Tibial nerve (tissue), 4 donors: ENCODE measurements around the gene ELMO1. TPM values are rescaled to one million over a fixed set of nuclear protein-coding genes. Genes with fewer than 3 reads are reported as not detected.

Experiments
- DNase-seq, 2 donors: peaks; one replicate each; pipeline ENCODE4 v3.0.0-alpha.2; 2019; ENCODE audit warnings: low spot score in 2 of 2
- H3K27ac ChIP-seq, 4 donors: fragments of 200-600 bp; sonication (generic) in 3 of 4; one replicate each; pipeline ENCODE4 v1.5.1; 2017 to 2019; ENCODE audit warnings: mild to moderate bottlenecking in 1 of 4
- H3K27me3 ChIP-seq, 2 donors: fragments of 200-600 bp; sonication (generic) in 1 of 2; one replicate each; pipeline versions ENCODE4 v1.5.1 to v1.6.0; 2017 to 2019
- H3K36me3 ChIP-seq, 3 donors: fragments of 200-600 bp; sonication (generic); one replicate each; pipeline ENCODE4 v1.5.1; 2018 to 2019
- H3K4me1 ChIP-seq, 4 donors: fragments of 200-600 bp; sonication (generic) in 3 of 4; one replicate each; pipeline ENCODE4 v1.5.1; 2017 to 2019
- H3K4me3 ChIP-seq, 4 donors: fragments of 200-600 bp; sonication (generic) in 3 of 4; one replicate each; pipeline ENCODE4 v1.5.1; 2017 to 2019; ENCODE audit warnings: mild to moderate bottlenecking in 1 of 4, moderate library complexity in 1 of 4
- H3K9me3 ChIP-seq, 4 donors: fragments of 200-600 bp; sonication (generic) in 3 of 4; one replicate each; pipeline ENCODE4 v1.5.1; 2017 to 2019
- CTCF ChIP-seq, 5 experiments: fragments of 200-600 bp in 3 of 5; fragments of 450-650 bp in 2 of 5; sonication (generic) in 3 of 5; IDR thresholded peaks; one replicate each; pipeline ENCODE4 v1.5.1; 2016 to 2019; ENCODE audit warnings: antibody characterized with exemption in 5 of 5, mild to moderate bottlenecking in 3 of 5, moderate library complexity in 2 of 5
- EP300 ChIP-seq, 2 donors: sonication (generic); formaldehyde crosslinking; IDR thresholded peaks; one replicate each; pipeline ENCODE4 v1.6.1; 2017; ENCODE audit warnings: antibody characterized with exemption in 2 of 2, mild to moderate bottlenecking in 1 of 2
- POLR2A ChIP-seq, 2 donors: fragments of 450-650 bp; IDR thresholded peaks; one replicate each; pipeline ENCODE4 v1.6.1; 2017; ENCODE audit warnings: antibody characterized with exemption in 2 of 2, mild to moderate bottlenecking in 2 of 2, moderate library complexity in 2 of 2
- WGBS, 2 donors: methylation state at CpG; one replicate each; pipeline ENCODE4 v1.1.5; 2018; 5-methylcytosine and 5-hydroxymethylcytosine counted together
- total RNA-seq, 4 donors: library from RNA; depleted of rRNA; stranded (reverse); fragments of >200 nt; gene quantifications; one replicate each; pipeline ENCODE4 v1.1.0, GENCODE V29; 2016

Gene ELMO1
- total RNA-seq, 4 donors from 2014 or later, result 196 to 328 (median 268) TPM

- H3K4me1 ChIP-seq, result no peaks in the 10 kb centered on the region
- H3K27ac ChIP-seq, result no peak overlapping the region
- no peak for DNase-seq
- no peak for TF ChIP-seq CTCF (IDR thresholded peaks at IDR 0.05)
- no peak for TF ChIP-seq EP300 (IDR thresholded peaks at IDR 0.05)
- no peak for TF ChIP-seq POLR2A (IDR thresholded peaks at IDR 0.05)
- 76 to 79% methylated on average over 7 of the region's 7 CpGs for WGBS, 2 donors
- no peaks in the 10 kb centered on the region for H3K27me3 ChIP-seq
- H3K36me3 ChIP-seq, result no peaks in the 10 kb centered on the region
- no peak overlapping the region for H3K4me3 ChIP-seq
- H3K9me3 ChIP-seq, result no peaks in the 10 kb centered on the region
Observed at GRCh38 chr7:36840904-36841303, 607.8 kb downstream of the ELMO1 start.

- Histone ChIP-seq H3K27me3 (no peaks in the 10 kb centered on the region), H3K4me1 (no peaks in the 10 kb centered on the region), H3K4me3 (no peak overlapping the region), H3K9me3 (no peaks in the 10 kb centered on the region), H3K36me3 (no peaks in the 10 kb centered on the region), H3K27ac (no peak overlapping the region)
- TF ChIP-seq POLR2A (IDR thresholded peaks at IDR 0.05) (no peak), EP300 (IDR thresholded peaks at IDR 0.05) (no peak), CTCF (IDR thresholded peaks at IDR 0.05) (no peak)
- WGBS, 2 donors, result 79 to 81% methylated on average over 9 of the region's 9 CpGs
- no peak for DNase-seq
Observed at GRCh38 chr7:36838616-36839225, 609.9 kb downstream of the ELMO1 start.

GRCh38 chr7:36831049-36831448 lies 617.6 kb downstream of the ELMO1 start:
- H3K27ac ChIP-seq, result no peak overlapping the region
- TF ChIP-seq EP300 (IDR thresholded peaks at IDR 0.05) (no peak), CTCF (IDR thresholded peaks at IDR 0.05) (no peak), POLR2A (IDR thresholded peaks at IDR 0.05) (no peak)
- no peaks in the 10 kb centered on the region for H3K4me1 ChIP-seq

GRCh38 chr7:36827726-36828703 lies 620.6 kb downstream of the ELMO1 start:
- Histone ChIP-seq H3K36me3 (no peaks in the 10 kb centered on the region), H3K9me3 (peaks cover 0 to 8% (median 0%) of the 10 kb centered on the region in 4 donors), H3K4me1 (no peaks in the 10 kb centered on the region), H3K27me3 (no peaks in the 10 kb centered on the region), H3K4me3 (no peak overlapping the region), H3K27ac (no peak overlapping the region)
- DNase-seq, result no peak
- WGBS, 2 donors, result 77 to 79% methylated on average over 8 of the region's 8 CpGs
- TF ChIP-seq EP300 (IDR thresholded peaks at IDR 0.05) (no peak), CTCF (IDR thresholded peaks at IDR 0.05) (no peak), POLR2A (IDR thresholded peaks at IDR 0.05) (no peak)

More at GRCh38 chr7:36831049-36831448, 617.6 kb downstream of the ELMO1 start:
- no peaks in the 10 kb centered on the region for H3K27me3 ChIP-seq
- DNase-seq, result no peak
- WGBS, 2 donors, result 71 to 82% methylated on average over 2 of the region's 2 CpGs
- H3K4me3 ChIP-seq, result no peak overlapping the region
- peaks cover 0 to 8% (median 0%) of the 10 kb centered on the region in 4 donors for H3K9me3 ChIP-seq
- H3K36me3 ChIP-seq, result no peaks in the 10 kb centered on the region

GRCh38 chr7:36825501-36825900 lies 623.2 kb downstream of the ELMO1 start:
- WGBS, 2 donors, result 90 to 93% methylated on average over 4 of the region's 4 CpGs
- Histone ChIP-seq H3K4me3 (no peak overlapping the region), H3K36me3 (no peaks in the 10 kb centered on the region), H3K27ac (peak overlapping the region in 2 of 4 donors; percentile 22 to 52), H3K27me3 (no peaks in the 10 kb centered on the region), H3K9me3 (no peaks in the 10 kb centered on the region), H3K4me1 (no peaks in the 10 kb centered on the region)
- TF ChIP-seq POLR2A (IDR thresholded peaks at IDR 0.05), result no peak
- no peak for DNase-seq
